ENCODE data around the gene KIF24. TPM values are rescaled to one million over a fixed set of nuclear protein-coding genes. Genes with fewer than 3 reads are reported as not detected.

Gene KIF24
- total and polyA plus RNA-seq, 9 donors: 0.47 to 3.2 (median 1.00) TPM

Small RNAs within 50 kb of the gene (small RNA-seq; reads per million reads assigned to genes)
- gene RNU2-50P: not detected

Other genes with a start within 250 kb of the KIF24 start
- gene DCAF12, start 202.6 kb downstream of the KIF24 start, total RNA-seq: 10 to 100 TPM; 18.0 to 35.0 (median 24.8) TPM
- gene DCAF12, start 202.6 kb downstream of the KIF24 start, polyA plus RNA-seq: 10 to 100 TPM; 17.2 to 65.5 TPM
- 10 to 100 TPM; 25.8 to 52.8 (median 44.8) TPM for gene UBAP1, start 150.2 kb downstream of the KIF24 start, total RNA-seq
- 10 to 100 TPM; 42.1 to 93.9 TPM for gene UBAP1, start 150.2 kb downstream of the KIF24 start, polyA plus RNA-seq
- 10 to 100 TPM; 14.8 to 41.4 (median 24.8) TPM for gene NUDT2, start 301 bp upstream of the KIF24 start, total RNA-seq
- gene NUDT2, start 301 bp upstream of the KIF24 start, polyA plus RNA-seq: 10 to 100 TPM; 59.3 to 61.4 TPM
- 1 to 10 TPM in 5 of 7 donors, under 1 TPM in 2; 0.60 to 2.3 (median 1.2) TPM for gene MYORG, start 47.6 kb upstream of the KIF24 start, total RNA-seq
- 1 to 10 TPM in 1 of 2 donors, under 1 TPM in 1; 0.77 to 7.8 TPM for gene MYORG, start 47.6 kb upstream of the KIF24 start, polyA plus RNA-seq
- 10 to 100 TPM in 5 of 7 donors, 1 to 10 TPM in 2; 5.2 to 24.7 (median 16.2) TPM for gene FAM219A, start 129.3 kb upstream of the KIF24 start, total RNA-seq
- gene FAM219A, start 129.3 kb upstream of the KIF24 start, polyA plus RNA-seq: 10 to 100 TPM; 12.1 to 12.7 TPM
- gene DNAI1, start 129.5 kb upstream of the KIF24 start, total RNA-seq: 10 to 100 TPM in 1 of 7 donors, 1 to 10 TPM in 4, not detected in 2; 1.5 to 26.1 (median 2.0) TPM
- gene DNAI1, start 129.5 kb upstream of the KIF24 start, polyA plus RNA-seq: under 1 TPM in 1 of 2 donors, not detected in 1; 0.10 TPM
- gene ENHO, start 193.7 kb upstream of the KIF24 start, total RNA-seq: under 1 TPM in 6 of 7 donors, not detected in 1; 0.22 to 0.56 (median 0.29) TPM
- under 1 TPM in 1 of 2 donors, not detected in 1; 0.87 TPM for gene ENHO, start 193.7 kb upstream of the KIF24 start, polyA plus RNA-seq